Body of pancreas (tissue), 4 donors: ENCODE data around the gene NXPH1. TPM values are rescaled to one million over a fixed set of nuclear protein-coding genes. Genes with fewer than 3 reads are reported as not detected.

Experiments
- ATAC-seq: fragments of 150-250 bp; one replicate; pipeline ENCODE4 v1.9.1; 2016
- DNase-seq, 4 donors: peaks; one replicate each; pipeline ENCODE4 v3.0.0-alpha.2; 2019
- H3K27ac ChIP-seq, 4 donors: fragments of 200-600 bp; sonication (generic); 1 replicate in 3 of 4; 2 replicates in 1 of 4; pipeline versions ENCODE4 v1.5.1 to v1.6.1; 2016 to 2019; ENCODE audit warnings: mild to moderate bottlenecking in 1 of 4, mixed read lengths in 1 of 4, moderate library complexity in 1 of 4
- H3K27me3 ChIP-seq, 2 donors: fragments of 200-600 bp; sonication (generic); one replicate each; pipeline ENCODE4 v1.6.0; 2016; ENCODE audit warnings: mild to moderate bottlenecking in 1 of 2
- H3K36me3 ChIP-seq, 2 donors: fragments of 200-600 bp; sonication (generic); replicated peaks in 1 of 2; 2 replicates each; pipeline ENCODE4 v1.5.1; 2016; ENCODE audit warnings: low read depth in 2 of 2; ENCODE audit not compliant: insufficient read depth in 1 of 2
- H3K4me1 ChIP-seq: fragments of 200-600 bp; sonication (generic); one replicate; pipeline ENCODE4 v1.6.0; 2016
- H3K4me3 ChIP-seq, 2 donors: fragments of 200-600 bp; sonication (generic); 1 replicate in 1 of 2; 2 replicates in 1 of 2; pipeline ENCODE4 v1.5.1; 2016 to 2019
- H3K9me3 ChIP-seq, 3 donors: fragments of 200-600 bp; sonication (generic); 1 replicate in 2 of 3; 2 replicates in 1 of 3; pipeline ENCODE4 v1.5.1; 2016
- POLR2A ChIP-seq, 3 donors: fragments of 450-650 bp; IDR thresholded peaks; one replicate each; pipeline ENCODE4 v1.6.1; 2016; ENCODE audit warnings: antibody characterized with exemption in 3 of 3, mild to moderate bottlenecking in 2 of 3
- WGBS, 2 donors: methylation state at CpG; one replicate each; pipeline ENCODE4 v1.1.5; 2017; 5-methylcytosine and 5-hydroxymethylcytosine counted together
- intact Hi-C: fragments of 100-400 bp; cut with DNase I; formaldehyde crosslinking; loops from one replicate; pipeline ENCODE4 v1.15.1; 2023
- total RNA-seq, 2 donors: library from RNA; depleted of rRNA; stranded (reverse); fragments of >200 nt; gene quantifications; one replicate each; pipeline ENCODE4 v1.1.0, GENCODE V29; 2016
- TF ChIP-seq, protein P1 (sequence below), 7 experiments: fragments of 450-650 bp in 4 of 7; fragments of 200-600 bp in 3 of 7; sonication (generic) in 3 of 7; IDR thresholded peaks; one replicate each; pipeline ENCODE4 v1.5.1; 2016 to 2019; ENCODE audit warnings: antibody characterized with exemption in 7 of 7

NXPH1 gene
- total RNA-seq, 2 donors from 2014 or later = not detected

DNA sequence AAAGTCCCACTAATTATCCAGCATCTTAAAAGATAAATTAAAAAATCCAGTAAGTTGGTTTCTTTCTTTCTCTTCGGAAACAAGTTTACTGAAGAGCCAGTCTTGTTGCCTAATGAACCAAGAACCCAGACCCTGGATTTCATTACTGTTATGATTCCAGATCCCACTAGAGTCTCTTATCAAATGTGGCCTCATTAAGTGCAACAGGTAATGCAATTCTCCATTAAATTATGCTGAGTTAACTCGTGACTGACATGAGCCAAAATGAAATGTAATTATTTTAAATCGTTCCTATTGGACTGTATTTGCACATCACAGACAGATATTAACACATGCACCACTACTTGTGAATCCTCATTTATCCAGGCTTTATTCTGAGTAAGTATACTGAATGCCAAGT lies 115.6 kb downstream of the NXPH1 start:
- 53 to 59% methylated on average over 3 of the region's 3 CpGs for WGBS, 2 donors
- TF ChIP-seq, protein P1, sequence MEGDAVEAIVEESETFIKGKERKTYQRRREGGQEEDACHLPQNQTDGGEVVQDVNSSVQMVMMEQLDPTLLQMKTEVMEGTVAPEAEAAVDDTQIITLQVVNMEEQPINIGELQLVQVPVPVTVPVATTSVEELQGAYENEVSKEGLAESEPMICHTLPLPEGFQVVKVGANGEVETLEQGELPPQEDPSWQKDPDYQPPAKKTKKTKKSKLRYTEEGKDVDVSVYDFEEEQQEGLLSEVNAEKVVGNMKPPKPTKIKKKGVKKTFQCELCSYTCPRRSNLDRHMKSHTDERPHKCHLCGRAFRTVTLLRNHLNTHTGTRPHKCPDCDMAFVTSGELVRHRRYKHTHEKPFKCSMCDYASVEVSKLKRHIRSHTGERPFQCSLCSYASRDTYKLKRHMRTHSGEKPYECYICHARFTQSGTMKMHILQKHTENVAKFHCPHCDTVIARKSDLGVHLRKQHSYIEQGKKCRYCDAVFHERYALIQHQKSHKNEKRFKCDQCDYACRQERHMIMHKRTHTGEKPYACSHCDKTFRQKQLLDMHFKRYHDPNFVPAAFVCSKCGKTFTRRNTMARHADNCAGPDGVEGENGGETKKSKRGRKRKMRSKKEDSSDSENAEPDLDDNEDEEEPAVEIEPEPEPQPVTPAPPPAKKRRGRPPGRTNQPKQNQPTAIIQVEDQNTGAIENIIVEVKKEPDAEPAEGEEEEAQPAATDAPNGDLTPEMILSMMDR (IDR thresholded peaks at IDR 0.05) = no peak
- no peak for TF ChIP-seq POLR2A (IDR thresholded peaks at IDR 0.05)
- intact Hi-C loops = no loop called here

DNA sequence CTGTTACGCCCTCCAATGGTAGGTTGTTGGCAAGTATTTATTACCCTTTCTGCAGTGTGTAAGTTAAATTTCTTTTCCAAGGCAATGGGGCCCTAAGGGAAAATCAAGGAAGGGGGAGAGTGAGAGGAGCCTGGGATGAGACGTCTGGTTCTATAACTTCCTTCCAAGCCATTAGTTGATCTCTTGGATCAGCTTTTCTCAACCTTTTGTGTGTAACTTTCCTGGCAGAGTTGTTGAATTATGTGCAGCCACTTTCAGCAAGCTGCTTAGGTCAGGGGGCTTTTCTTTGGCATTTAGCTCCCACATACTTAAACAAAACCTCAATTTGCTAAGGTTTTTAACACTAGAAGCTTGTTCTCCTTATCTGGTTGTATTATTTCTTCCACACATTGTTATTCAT lies 127.1 kb downstream of the NXPH1 start:
- ATAC-seq = no peak
- Histone ChIP-seq H3K27ac (no peak overlapping the region), H3K9me3 (no peaks in the 10 kb centered on the region), H3K4me3 (no peak overlapping the region), H3K4me1 (no peaks in the 10 kb centered on the region), H3K27me3 (no peaks in the 10 kb centered on the region), H3K36me3 (no peaks in the 10 kb centered on the region)
- intact Hi-C loops = no loop called here
- TF ChIP-seq, protein P1 (IDR thresholded peaks at IDR 0.05) = no peak
- no peak for TF ChIP-seq POLR2A (IDR thresholded peaks at IDR 0.05)
- 45 to 58% methylated on average over 2 of the region's 2 CpGs for WGBS, 2 donors
- no peak for DNase-seq

More for the DNA sequence above, 115.6 kb downstream of the NXPH1 start:
- H3K36me3 ChIP-seq = no peaks in the 10 kb centered on the region
- H3K4me3 ChIP-seq = no peak overlapping the region
- H3K27me3 ChIP-seq = no peaks in the 10 kb centered on the region
- H3K9me3 ChIP-seq = no peaks in the 10 kb centered on the region
- ATAC-seq (no peak), DNase-seq (no peak)
- no peaks in the 10 kb centered on the region for H3K4me1 ChIP-seq
- no peak overlapping the region for H3K27ac ChIP-seq

DNA sequence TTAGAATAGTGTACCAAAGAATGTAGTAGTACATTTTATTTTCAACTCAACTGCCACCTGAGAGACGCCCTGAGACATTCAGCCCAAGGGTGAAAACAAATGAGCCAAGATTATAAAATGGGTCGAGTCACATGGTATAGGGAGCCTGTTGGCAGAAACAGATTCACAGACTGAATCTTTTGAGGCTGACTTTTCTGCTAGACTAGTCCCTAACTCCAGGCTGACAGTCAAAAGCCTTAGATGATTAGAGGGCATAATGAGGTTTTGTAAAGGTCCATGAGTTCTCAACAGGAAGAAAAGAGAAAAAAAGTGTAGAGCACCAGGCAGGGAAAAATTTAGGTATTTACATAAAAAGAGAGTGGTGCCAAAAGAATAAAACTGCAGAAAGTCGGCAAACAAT lies 128.0 kb downstream of the NXPH1 start:
- no peaks in the 10 kb centered on the region for H3K9me3 ChIP-seq
- DNase-seq (no peak), ATAC-seq (no peak)
- H3K36me3 ChIP-seq = no peaks in the 10 kb centered on the region
- TF ChIP-seq, protein P1 (IDR thresholded peaks at IDR 0.05) = no peak
- TF ChIP-seq POLR2A (IDR thresholded peaks at IDR 0.05) = no peak
- intact Hi-C loops = no loop called here
- no peaks in the 10 kb centered on the region for H3K27me3 ChIP-seq
- no peak overlapping the region for H3K27ac ChIP-seq
- no peak overlapping the region for H3K4me3 ChIP-seq
- 44 to 45% methylated on average over 3 of the region's 3 CpGs for WGBS, 2 donors
- no peaks in the 10 kb centered on the region for H3K4me1 ChIP-seq

- TF ChIP-seq, protein P1 (IDR thresholded peaks at IDR 0.05) = no peak
- TF ChIP-seq POLR2A (IDR thresholded peaks at IDR 0.05) = no peak
- no peak overlapping the region for H3K27ac ChIP-seq
- H3K9me3 ChIP-seq = no peaks in the 10 kb centered on the region
- no peak overlapping the region for H3K4me3 ChIP-seq
- DNase-seq = no peak
- H3K4me1 ChIP-seq = no peaks in the 10 kb centered on the region
- H3K36me3 ChIP-seq = no peaks in the 10 kb centered on the region
- ATAC-seq = no peak
- WGBS, 2 donors = 70 to 73% methylated on average over 3 of the region's 3 CpGs
- no peaks in the 10 kb centered on the region for H3K27me3 ChIP-seq
- intact Hi-C loops = no loop called here
Observed at GRCh38 chr7:8564281-8564680, 130.9 kb downstream of the NXPH1 start.

- intact Hi-C loops = no loop called here
- whole genome bisulfite sequencing, 2 donors = 46 to 69% methylated on average over 2 of the region's 2 CpGs
- Histone ChIP-seq H3K9me3 (no peaks in the 10 kb centered on the region), H3K27ac (no peak overlapping the region), H3K4me3 (no peak overlapping the region), H3K27me3 (no peaks in the 10 kb centered on the region), H3K36me3 (no peaks in the 10 kb centered on the region), H3K4me1 (no peaks in the 10 kb centered on the region)
- no peak for TF ChIP-seq POLR2A (IDR thresholded peaks at IDR 0.05)
- TF ChIP-seq, protein P1 (IDR thresholded peaks at IDR 0.05) = no peak
- DNase-seq (no peak), ATAC-seq (no peak)
Observed at GRCh38 chr7:8566016-8566415, 132.6 kb downstream of the NXPH1 start.
